ENCODE data around the gene NNAT.

Gene NNAT

GRCh38 chr20:37519508-37520418 is 1.3 kb upstream of the NNAT start:
- DNase-seq (ENCODE audit: low read depth): no peak
- H3K4me3 ChIP-seq (ENCODE audit: low read depth, low read length): no peak overlapping the region
- TF ChIP-seq CTCF (IDR thresholded peaks at IDR 0.05; ENCODE audit: low read depth, low read length, missing control alignments): no peak

GRCh38 chr20:37520419-37520955 is 563 bp upstream of the NNAT start:
- no peak overlapping the region for H3K4me3 ChIP-seq (ENCODE audit: low read depth, low read length)
- TF ChIP-seq CTCF (IDR thresholded peaks at IDR 0.05; ENCODE audit: low read depth, low read length, missing control alignments): no peak
- DNase-seq (ENCODE audit: low read depth): no peak

DNA sequence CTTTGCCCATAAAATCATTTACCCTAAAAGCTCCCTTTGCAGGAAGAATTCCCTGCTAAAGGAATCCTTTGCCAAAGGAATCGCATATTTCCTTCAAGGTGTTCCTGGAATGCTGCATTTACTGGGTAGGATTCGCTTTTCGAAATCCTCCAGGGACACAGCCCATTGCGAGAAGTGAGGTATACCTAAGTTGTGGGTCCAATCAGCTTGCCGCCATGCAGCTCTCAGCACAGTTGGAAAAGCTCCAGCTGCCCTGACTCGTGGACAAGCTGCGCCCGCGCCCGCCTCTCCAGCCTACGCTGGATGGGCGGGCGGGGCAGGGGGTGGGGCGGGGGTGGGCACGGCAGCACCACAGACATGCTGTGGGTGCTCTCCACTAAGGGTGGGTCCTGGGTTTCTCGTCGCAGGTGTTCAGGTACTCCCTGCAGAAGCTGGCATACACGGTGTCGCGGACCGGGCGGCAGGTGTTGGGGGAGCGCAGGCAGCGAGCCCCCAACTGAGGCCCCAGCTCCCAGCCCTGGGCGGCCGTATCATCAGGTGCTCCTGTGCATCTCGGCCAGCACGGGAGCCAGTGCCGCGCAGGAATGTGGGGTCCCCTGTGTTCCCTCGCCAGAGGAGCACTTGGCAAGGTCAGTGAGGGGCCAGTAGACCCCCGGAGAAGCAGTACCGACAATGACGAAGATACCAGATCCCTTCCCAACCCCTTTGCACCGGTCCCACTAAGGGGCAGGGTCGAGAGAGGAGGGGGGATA is 1.4 kb downstream of the NNAT start:
- no peak for DNase-seq (ENCODE audit: low read depth)
- no peak overlapping the region for H3K4me3 ChIP-seq (ENCODE audit: low read depth, low read length)
- no peak for TF ChIP-seq CTCF (IDR thresholded peaks at IDR 0.05; ENCODE audit: low read depth, low read length, missing control alignments)

DNA sequence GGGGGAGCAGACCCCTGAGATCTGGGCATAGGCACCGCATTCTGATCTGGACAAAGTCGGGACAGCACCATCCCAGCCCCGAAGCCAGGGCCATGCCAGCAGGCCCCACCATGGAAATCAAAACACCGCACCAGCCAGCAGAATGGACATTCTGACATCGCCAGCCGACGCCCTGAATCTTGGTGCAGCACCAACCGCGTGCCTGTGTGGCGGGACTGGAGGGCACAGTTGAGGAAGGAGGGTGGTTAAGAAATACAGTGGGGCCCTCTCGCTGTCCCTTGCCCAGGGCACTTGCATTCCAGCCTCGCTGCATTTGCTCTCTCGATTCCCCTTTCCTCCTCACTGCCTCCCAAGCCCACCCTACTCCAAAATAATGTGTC is 2.0 kb downstream of the NNAT start:
- no peak for TF ChIP-seq CTCF (IDR thresholded peaks at IDR 0.05; ENCODE audit: low read depth, low read length, missing control alignments)
- no peak for DNase-seq (ENCODE audit: low read depth)
- no peak overlapping the region for H3K4me3 ChIP-seq (ENCODE audit: low read depth, low read length)

DNA sequence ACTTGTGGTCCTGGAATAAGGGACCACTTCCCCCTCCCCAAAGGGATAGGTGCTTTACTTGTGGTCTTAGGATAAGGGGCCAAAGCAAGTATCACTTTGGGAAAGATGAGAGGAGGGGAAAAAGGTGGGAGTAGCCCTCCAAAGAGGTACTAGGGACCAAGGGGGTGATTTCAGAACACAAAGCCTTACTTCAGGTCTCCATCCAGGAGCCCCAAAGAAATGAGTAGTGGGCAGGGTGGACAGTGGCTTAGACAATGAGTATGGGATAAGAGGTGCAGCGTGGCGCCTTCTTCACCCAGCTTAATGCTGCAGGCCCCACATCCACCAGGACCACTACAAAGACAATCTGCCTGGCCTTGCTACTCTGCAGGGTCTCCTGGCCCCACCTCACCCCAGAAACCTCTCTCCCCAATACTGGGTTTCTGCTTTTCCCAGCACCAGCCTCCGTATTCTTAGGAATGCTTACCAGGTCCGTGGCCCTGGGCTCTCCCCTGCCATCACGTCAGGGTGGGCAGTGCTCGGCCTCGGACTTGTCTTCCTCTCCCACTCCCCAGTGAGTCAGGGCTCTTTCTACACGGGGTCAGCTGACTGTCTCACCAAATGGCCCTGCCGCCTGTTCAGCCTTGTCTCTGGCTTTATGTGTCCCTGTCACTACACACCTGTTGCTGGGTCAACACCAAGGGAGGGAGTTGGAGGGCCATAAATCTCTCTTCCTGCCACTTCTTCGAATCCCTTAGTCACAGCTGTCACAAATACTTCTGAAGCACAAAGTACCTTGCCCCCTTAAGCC is 3.1 kb downstream of the NNAT start:
- DNase-seq (ENCODE audit: low read depth): no peak
- no peak overlapping the region for H3K4me3 ChIP-seq (ENCODE audit: low read depth, low read length)
- no peak for TF ChIP-seq CTCF (IDR thresholded peaks at IDR 0.05; ENCODE audit: low read depth, low read length, missing control alignments)

DNA sequence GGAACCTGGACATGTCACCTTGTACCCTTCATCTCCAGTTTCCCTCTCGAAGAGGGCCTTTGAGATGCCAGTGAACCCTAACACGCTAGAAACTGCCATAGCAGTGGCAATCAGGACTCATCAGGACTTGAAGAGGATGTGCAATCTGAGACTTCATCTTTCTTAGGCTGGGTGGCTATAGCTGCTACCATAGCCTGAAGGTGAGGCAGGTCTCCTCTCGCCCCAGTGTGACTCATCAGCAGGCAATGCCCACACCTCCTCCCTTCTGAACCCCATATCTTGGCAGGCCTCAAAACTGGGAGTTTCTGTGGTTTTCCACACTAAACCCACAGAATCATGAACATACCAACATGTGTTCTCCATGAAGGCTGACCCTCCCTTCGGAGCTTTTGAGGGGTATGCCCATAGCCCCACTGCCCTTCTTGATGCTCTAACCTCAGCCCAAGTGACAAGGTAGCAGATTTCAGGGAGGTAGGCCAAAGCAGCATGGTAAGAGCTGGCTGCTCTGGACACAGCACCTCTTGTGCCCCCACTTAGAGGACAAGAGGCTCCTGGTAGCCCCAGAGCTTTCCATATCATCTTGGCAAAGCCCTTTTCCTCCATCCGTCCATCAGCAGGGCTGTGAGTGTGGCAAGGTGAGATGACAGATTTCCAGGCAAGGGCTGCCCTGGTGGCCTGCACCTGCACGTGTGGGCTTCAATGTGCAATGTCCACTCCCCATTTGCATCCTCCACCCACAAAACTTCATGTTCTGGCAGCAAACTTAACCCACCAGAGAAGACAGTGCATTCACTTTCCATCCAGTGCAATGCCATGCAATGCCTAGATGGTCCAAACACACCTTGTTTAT is 4.0 kb downstream of the NNAT start:
- DNase-seq (ENCODE audit: low read depth): no peak
- H3K4me3 ChIP-seq (ENCODE audit: low read depth, low read length): no peak overlapping the region
- TF ChIP-seq CTCF (IDR thresholded peaks at IDR 0.05; ENCODE audit: low read depth, low read length, missing control alignments): no peak
